Hematopoietic multipotent progenitor cell treated with erythropoietin and hydrocortisone succinate and interleukin-3 and kit ligand, for 17 days (in vitro differentiated cells): ENCODE results near the gene SIRPB1.
"Not testable (repeated sequence)": the region's sequence is repeated elsewhere in the genome, so short reads cannot be mapped to it uniquely, and the experiment has no call there.

ENCODE experiments used
- DNase-seq: peaks from one replicate; pipeline ENCODE4 v3.0.0-alpha.2; 2015; ENCODE audit warnings: low spot score

SIRPB1 gene

GRCh38 chr20:1619861-1620444 is at the start of gene SIRPB1:
Gene SIRPB1 (minus strand): TSS chr20:1620009. CDS start chr20:1619944, 65 bp downstream.
- no peak for DNase-seq

GRCh38 chr20:1669304-1669703 is 49.5 kb upstream of the SIRPB1 start:
- DNase-seq: no peak

GRCh38 chr20:1667502-1668085 is 47.8 kb upstream of the SIRPB1 start:
- no peak for DNase-seq

- DNase-seq: no peak
Measured at GRCh38 chr20:1666802-1667201, 47.0 kb upstream of the SIRPB1 start.

- no peak for DNase-seq
Measured at GRCh38 chr20:1665345-1665744, 45.5 kb upstream of the SIRPB1 start.

GRCh38 chr20:1664911-1665310 is 45.1 kb upstream of the SIRPB1 start:
- DNase-seq: no peak

- no peak for DNase-seq
Measured at GRCh38 chr20:1663917-1664316, 44.1 kb upstream of the SIRPB1 start.

- DNase-seq: no peak
Measured at GRCh38 chr20:1661542-1662299, 41.9 kb upstream of the SIRPB1 start.

- DNase-seq: no peak
Measured at GRCh38 chr20:1660246-1660645, 40.4 kb upstream of the SIRPB1 start.

GRCh38 chr20:1657556-1658334 is 37.9 kb upstream of the SIRPB1 start, which contains the start of gene SIRPG:
Gene SIRPG (minus strand): TSS chr20:1657779. CDS start chr20:1657714, 65 bp downstream.
- DNase-seq: no peak

GRCh38 chr20:1656844-1657243 is 37.0 kb upstream of the SIRPB1 start:
- DNase-seq: no peak

- DNase-seq: no peak
Measured at GRCh38 chr20:1654996-1655395, 35.2 kb upstream of the SIRPB1 start.

GRCh38 chr20:1652960-1653359 is 33.2 kb upstream of the SIRPB1 start:
- DNase-seq: no peak

GRCh38 chr20:1652104-1652503 is 32.3 kb upstream of the SIRPB1 start:
- no peak for DNase-seq

GRCh38 chr20:1651268-1652058 is 31.7 kb upstream of the SIRPB1 start:
- DNase-seq: no peak

GRCh38 chr20:1648101-1648500 is 28.3 kb upstream of the SIRPB1 start:
- no peak for DNase-seq

- no peak for DNase-seq
Measured at GRCh38 chr20:1646975-1647431, 27.2 kb upstream of the SIRPB1 start.

- no peak for DNase-seq
Measured at GRCh38 chr20:1644101-1644962, 24.5 kb upstream of the SIRPB1 start.

- not testable (repeated sequence) for DNase-seq
Measured at GRCh38 chr20:1638643-1639042, 18.8 kb upstream of the SIRPB1 start.

- DNase-seq: no peak
Measured at GRCh38 chr20:1637755-1638154, 17.9 kb upstream of the SIRPB1 start.

GRCh38 chr20:1637226-1637625 is 17.4 kb upstream of the SIRPB1 start:
- DNase-seq: no peak
